Activated T-helper 2 cell treated with anti-CD3 and anti-CD28 coated beads, Interferon-gamma antibody, Interleukin-2, Interleukin-4, amounts not matched to agents 10 μg/mL and 5 μg/mL and 100 μg/mL, durations not matched to agents 14 hours and 24 hours and 36 hours (primary cell): ENCODE data around the gene PRKCA. TPM values are rescaled to one million over a fixed set of nuclear protein-coding genes. Genes with fewer than 3 reads are reported as not detected.
"Not testable (repeated sequence)": the region's sequence is repeated elsewhere in the genome, so short reads cannot be mapped to it uniquely, and the experiment has no call there.

Experiments used
- DNase-seq: peaks from one replicate; pipeline ENCODE4 v3.0.0; 2021; ENCODE audit warnings: low spot score
- H3K27ac Mint-ChIP-seq: one replicate; pipeline ENCODE4 v1.8.0; 2021; ENCODE audit warnings: mixed read lengths
- H3K27me3 Mint-ChIP-seq: one replicate; pipeline ENCODE4 v1.8.0; 2021; ENCODE audit warnings: low read depth, mixed read lengths
- H3K36me3 Mint-ChIP-seq: one replicate; pipeline ENCODE4 v1.8.0; 2021; ENCODE audit warnings: low read depth, mixed read lengths
- H3K4me1 Mint-ChIP-seq: one replicate; pipeline ENCODE4 v1.8.0; 2021; ENCODE audit warnings: low read depth, mixed read lengths
- H3K4me3 Mint-ChIP-seq: one replicate; pipeline ENCODE4 v1.8.0; 2021; ENCODE audit warnings: low read depth, mild to moderate bottlenecking, moderate library complexity, mixed read lengths
- H3K9me3 Mint-ChIP-seq: one replicate; pipeline ENCODE4 v1.8.0; 2021; ENCODE audit warnings: mixed read lengths
- intact Hi-C: fragments of 100-400 bp; cut with micrococcal nuclease; formaldehyde crosslinking; loops from one replicate; pipeline ENCODE4 v1.15.1; 2023
- total RNA-seq: library from RNA; stranded (reverse); gene quantifications from 2 replicates; pipeline ENCODE4 v1.2.3, GENCODE V29; 2022

Gene PRKCA
- total RNA-seq, 1 donor from 2014 or later, result 268 TPM

DNA sequence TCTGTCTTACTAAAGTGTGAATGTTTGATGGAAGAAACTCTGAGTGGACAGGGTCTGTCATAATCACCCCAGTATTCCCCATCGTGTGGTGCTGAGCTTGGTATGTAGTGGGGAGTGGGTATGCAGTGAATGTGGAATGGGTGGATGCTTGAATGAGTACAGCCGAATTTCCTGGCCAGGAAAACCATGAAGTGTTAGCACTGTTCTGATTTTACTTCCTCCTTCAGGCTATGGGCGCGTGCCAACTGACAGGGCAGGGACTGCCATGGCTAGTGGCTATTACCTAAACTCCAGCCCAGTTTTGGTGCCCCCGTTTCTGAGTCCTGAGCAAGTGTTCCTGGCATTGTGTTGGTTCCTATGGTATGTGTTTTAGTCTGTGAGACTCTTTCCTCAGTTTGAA is 48.6 kb downstream of the PRKCA start:
- DNase-seq, result no peak
- Mint-ChIP-seq H3K27me3 (no peaks in the 10 kb centered on the region), H3K27ac (peak overlapping the region; percentile 75), H3K36me3 (peaks cover 55% of the 10 kb centered on the region), H3K9me3 (no peaks in the 10 kb centered on the region), H3K4me1 (peaks cover 79% of the 10 kb centered on the region), H3K4me3 (no peak overlapping the region)
- intact Hi-C loops, result no loop called here

DNA sequence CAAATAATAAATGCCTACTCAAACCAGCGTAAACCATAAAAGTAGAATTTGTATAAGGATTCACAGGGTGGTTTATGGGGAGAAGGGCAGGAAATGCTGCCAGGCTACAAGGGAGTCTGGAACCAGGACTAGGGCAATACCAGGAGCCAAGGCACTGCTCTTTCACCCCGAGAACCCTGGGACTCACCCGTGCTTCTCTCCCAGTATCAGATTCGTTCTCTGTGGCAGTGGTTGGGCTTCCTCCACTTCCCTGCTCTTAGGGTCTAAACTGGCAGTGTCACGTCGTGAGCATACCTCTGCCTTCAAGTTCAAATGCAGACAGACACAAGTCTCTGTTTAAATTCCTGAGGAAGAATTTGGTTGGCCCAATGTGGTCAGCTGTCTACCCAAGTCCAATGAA is 49.3 kb downstream of the PRKCA start:
- H3K27me3 Mint-ChIP-seq, result no peaks in the 10 kb centered on the region
- no peaks in the 10 kb centered on the region for H3K9me3 Mint-ChIP-seq
- peak overlapping the region; percentile 87 for H3K27ac Mint-ChIP-seq
- no peak for DNase-seq
- intact Hi-C loops, result no loop called here
- H3K36me3 Mint-ChIP-seq, result peaks cover 55% of the 10 kb centered on the region
- H3K4me1 Mint-ChIP-seq, result peaks cover 80% of the 10 kb centered on the region
- peak overlapping the region; percentile 5 for H3K4me3 Mint-ChIP-seq

DNA sequence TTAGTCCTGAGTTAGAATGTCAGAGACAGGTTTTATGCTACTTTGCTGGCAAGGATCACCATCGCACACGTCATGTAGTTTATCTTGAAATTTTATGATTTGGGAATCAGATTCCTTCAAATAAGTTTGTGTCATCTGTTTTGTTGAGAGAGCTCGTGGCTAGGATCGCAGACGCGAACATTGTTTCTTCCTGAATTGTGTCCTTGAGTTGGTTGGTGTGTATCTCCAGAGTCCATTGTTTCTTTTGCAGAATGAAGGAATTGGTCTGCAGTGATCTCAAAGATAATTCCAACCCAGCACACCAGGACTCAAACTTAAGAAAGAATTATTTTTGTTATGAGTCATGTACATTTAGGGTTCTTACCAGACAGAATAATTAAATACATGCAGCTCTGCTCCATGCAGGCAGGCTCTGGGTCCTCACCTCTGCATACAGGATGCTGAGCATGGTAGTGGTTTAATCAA is 51.6 kb downstream of the PRKCA start:
- no peak overlapping the region for H3K4me3 Mint-ChIP-seq
- H3K27me3 Mint-ChIP-seq, result no peaks in the 10 kb centered on the region
- H3K4me1 Mint-ChIP-seq, result peaks cover 79% of the 10 kb centered on the region
- no peak for DNase-seq
- intact Hi-C loops, result no loop called here
- no peaks in the 10 kb centered on the region for H3K9me3 Mint-ChIP-seq
- peaks cover 66% of the 10 kb centered on the region for H3K36me3 Mint-ChIP-seq
- H3K27ac Mint-ChIP-seq, result peak overlapping the region; percentile 40

DNA sequence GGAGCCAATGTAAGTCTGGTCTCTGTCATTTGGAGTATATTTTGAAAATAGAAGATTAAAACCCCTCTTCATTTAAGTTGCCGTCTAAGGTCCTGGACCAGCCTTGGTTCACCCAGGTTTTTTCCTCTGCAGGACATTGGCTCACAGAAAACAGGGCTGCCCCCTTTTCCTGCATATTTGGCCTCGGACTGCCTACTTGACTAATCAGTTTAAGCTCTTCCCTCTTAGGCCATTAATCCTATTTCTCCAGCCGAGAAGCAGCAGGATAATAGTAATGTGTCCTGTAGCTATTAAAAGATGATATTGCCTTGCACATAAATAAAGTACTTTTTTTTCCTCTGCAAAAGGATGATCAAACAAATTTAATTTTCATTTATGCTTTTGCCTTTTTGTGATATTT is 52.1 kb downstream of the PRKCA start:
- Mint-ChIP-seq H3K36me3 (peaks cover 65% of the 10 kb centered on the region), H3K27me3 (no peaks in the 10 kb centered on the region), H3K9me3 (no peaks in the 10 kb centered on the region), H3K4me3 (no peak overlapping the region), H3K27ac (no peak overlapping the region), H3K4me1 (peaks cover 75% of the 10 kb centered on the region)
- DNase-seq, result no peak
- intact Hi-C loops, result no loop called here

DNA sequence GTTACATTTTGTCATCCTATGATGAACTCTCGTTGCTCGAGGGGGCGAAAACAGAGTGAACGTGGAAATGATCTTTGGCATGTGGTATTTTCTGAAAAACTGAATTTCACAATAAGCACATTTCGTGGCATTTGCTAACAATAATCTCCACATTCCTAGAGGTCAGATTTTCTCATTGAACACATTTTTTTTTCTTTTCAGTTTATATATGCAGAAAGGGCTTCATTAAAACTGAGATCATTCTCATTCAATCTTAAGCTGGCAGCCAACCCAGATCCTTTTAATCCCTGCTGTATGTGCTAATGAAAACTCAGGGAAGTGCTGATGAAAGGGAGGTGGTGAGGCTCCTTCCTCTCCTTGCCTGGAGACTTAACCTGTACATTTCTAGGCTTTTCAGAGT is 52.6 kb downstream of the PRKCA start:
- Mint-ChIP-seq H3K9me3 (no peaks in the 10 kb centered on the region), H3K36me3 (peaks cover 63% of the 10 kb centered on the region), H3K4me3 (no peak overlapping the region), H3K4me1 (peaks cover 70% of the 10 kb centered on the region), H3K27me3 (no peaks in the 10 kb centered on the region), H3K27ac (peak overlapping the region; percentile 38)
- DNase-seq, result no peak
- intact Hi-C loops, result no loop called here

DNA sequence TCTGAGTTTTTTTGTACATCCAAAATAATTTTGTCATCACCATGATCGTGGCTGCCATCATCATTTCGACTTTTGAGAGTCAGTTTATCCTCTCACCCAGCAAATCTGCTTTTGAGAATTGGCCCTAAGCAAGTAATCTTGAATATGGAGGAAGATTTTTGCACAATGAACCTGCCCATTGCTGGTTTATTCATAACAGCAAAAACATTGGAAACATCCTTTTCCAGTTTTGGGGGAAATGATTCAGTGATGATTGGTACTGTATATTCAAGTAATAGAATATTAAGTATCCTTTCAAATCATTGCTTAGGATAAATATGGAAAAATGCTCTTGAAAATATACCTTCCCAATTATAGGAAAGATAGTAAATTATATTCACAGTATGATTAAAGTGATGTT is 53.1 kb downstream of the PRKCA start:
- Mint-ChIP-seq H3K27me3 (no peaks in the 10 kb centered on the region), H3K4me3 (no peak overlapping the region), H3K36me3 (peaks cover 65% of the 10 kb centered on the region), H3K4me1 (peaks cover 72% of the 10 kb centered on the region), H3K27ac (peak overlapping the region; percentile 38), H3K9me3 (no peaks in the 10 kb centered on the region)
- intact Hi-C loops, result no loop called here
- DNase-seq, result no peak

DNA sequence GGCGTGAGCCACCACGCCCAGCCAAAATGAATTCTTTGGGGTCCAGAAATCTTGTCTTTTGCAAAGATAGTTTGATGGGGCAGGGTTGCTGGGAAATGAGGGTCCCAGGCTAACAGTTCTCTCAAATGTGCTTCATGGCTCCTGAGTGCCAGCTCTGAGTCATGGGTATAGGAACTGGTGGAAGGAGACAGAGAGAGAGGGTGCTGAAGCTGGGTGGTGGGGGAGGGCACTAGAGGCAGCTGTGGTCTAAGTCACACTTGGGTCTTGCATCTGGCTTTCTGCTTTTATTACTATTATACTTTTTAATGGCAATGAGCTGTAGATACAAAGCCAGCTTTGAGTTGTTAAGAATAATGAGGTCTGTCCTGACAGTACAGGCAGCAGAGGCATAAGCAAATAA is 54.6 kb downstream of the PRKCA start:
- H3K9me3 Mint-ChIP-seq, result no peaks in the 10 kb centered on the region
- H3K36me3 Mint-ChIP-seq, result peaks cover 67% of the 10 kb centered on the region
- H3K4me3 Mint-ChIP-seq, result no peak overlapping the region
- intact Hi-C loops, result no loop called here
- DNase-seq, result no peak
- H3K27ac Mint-ChIP-seq, result no peak overlapping the region
- H3K27me3 Mint-ChIP-seq, result no peaks in the 10 kb centered on the region
- H3K4me1 Mint-ChIP-seq, result peaks cover 71% of the 10 kb centered on the region

DNA sequence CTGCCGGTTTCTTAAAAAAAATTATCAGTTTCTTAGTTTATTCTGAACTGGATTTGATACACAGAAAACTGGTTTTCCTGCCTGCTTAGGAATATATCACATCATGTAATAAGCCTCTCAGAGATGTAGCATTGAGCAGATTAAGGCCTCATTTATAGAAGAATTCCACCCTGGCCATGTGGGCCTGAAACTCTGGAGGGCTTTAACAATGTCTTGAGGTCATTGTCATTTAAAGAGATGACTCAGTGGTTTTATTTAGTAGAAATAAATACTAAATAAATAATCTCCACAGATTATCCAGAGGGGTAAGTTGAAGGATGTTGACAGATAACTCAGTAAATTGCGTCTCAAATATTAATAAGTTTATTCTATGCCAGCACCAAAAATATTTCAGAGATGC is 56.9 kb downstream of the PRKCA start:
- no peak overlapping the region for H3K27ac Mint-ChIP-seq
- intact Hi-C loops, result no loop called here
- no peaks in the 10 kb centered on the region for H3K9me3 Mint-ChIP-seq
- no peak overlapping the region for H3K4me3 Mint-ChIP-seq
- H3K27me3 Mint-ChIP-seq, result no peaks in the 10 kb centered on the region
- peaks cover 69% of the 10 kb centered on the region for H3K4me1 Mint-ChIP-seq
- no peak for DNase-seq
- peaks cover 58% of the 10 kb centered on the region for H3K36me3 Mint-ChIP-seq

DNA sequence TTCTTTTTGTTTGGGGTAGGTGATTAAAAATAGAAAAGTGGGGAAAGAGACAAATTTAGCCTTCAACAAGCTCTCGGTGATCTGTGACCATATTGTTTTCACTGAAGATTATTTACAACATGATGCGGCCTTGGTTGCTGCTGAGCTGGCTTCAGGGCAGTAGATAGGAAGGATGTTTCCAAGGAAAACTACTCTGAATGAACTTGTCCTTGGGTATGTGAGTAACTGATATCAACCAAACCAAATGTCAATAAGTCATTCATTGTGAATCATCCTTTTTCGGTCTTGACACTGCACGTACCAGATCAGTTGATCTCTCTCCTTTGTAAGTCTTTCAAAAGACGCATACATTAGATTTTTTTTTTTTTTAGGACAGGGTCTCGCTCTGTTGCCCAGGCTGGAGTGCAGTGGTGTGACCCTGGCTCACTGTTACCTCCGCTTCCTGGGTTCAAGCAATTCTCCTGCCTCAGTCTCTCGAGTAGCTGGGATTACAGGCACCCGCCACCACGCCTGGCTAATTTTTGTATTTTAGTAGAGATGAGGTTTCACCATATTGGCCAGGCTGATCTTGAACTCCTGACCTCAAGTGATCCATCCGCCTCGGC is 58.6 kb downstream of the PRKCA start:
- Mint-ChIP-seq H3K27ac (peak overlapping the region; percentile 90), H3K4me3 (peak overlapping the region; percentile 53), H3K4me1 (peaks cover 75% of the 10 kb centered on the region), H3K36me3 (peaks cover 50% of the 10 kb centered on the region)
- H3K9me3 Mint-ChIP-seq, H3K27me3 Mint-ChIP-seq, DNase-seq, intact Hi-C loops: not testable (repeated sequence)

DNA sequence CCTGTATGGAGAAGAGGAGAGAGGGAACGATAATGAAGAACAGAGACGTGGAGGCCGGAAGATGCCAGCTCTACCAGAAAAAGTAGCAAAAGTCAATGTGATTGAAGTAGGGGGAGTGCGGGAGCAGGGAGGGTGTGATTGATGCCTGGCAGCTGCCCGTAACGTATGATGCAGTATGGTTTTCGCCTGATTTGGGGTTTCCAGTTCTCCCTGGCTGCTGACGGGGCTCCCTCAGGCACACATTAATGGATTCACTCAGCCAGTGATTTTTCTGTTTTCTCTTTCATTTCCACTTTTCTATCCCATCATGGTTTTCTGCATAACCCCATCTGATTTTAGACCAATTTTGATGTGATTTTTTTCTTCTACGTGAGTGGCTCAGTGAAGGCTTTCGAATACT is 62.1 kb downstream of the PRKCA start:
- H3K36me3 Mint-ChIP-seq, result peaks cover 59% of the 10 kb centered on the region
- H3K27me3 Mint-ChIP-seq, result no peaks in the 10 kb centered on the region
- H3K4me3 Mint-ChIP-seq, result peak overlapping the region; percentile 72
- no peak for DNase-seq
- intact Hi-C loops, result loop anchor here (1.0 to 2.0 kb wide), 5 partner anchors 16 to 102 kb away; no protein-coding TSS in a partner anchor
- H3K9me3 Mint-ChIP-seq, result no peaks in the 10 kb centered on the region
- peaks cover 79% of the 10 kb centered on the region for H3K4me1 Mint-ChIP-seq
- peak overlapping the region; percentile 94 for H3K27ac Mint-ChIP-seq

DNA sequence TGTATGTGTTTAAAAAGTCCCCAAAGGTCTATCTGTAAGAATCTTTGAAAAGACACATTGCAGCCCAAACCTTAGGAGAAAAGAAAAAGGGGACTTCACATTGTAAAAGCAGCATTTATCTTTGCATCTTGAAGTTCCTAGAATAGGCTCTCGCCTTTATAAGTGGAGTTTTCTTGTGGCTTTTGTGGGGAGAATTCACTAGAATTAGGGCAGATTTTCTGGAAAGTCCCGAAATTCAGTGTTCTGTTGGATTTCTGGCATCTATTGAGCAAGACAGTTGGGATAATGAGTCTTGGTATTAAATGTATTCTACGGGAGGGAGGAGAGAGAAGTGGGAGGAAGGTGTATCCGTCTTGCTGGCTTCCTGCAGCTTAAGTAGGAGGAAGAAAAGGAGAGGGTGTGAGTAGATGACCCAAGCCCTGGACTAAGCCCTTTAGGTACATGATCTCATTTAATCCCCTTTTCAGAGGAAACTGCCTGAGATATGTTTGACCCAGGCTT is 62.6 kb downstream of the PRKCA start:
- H3K36me3 Mint-ChIP-seq, result peaks cover 60% of the 10 kb centered on the region
- H3K27me3 Mint-ChIP-seq, result no peaks in the 10 kb centered on the region
- peak overlapping the region; percentile 94 for H3K27ac Mint-ChIP-seq
- peaks cover 84% of the 10 kb centered on the region for H3K4me1 Mint-ChIP-seq
- no peak for DNase-seq
- intact Hi-C loops, result loop anchor here (1.0 to 2.0 kb wide), 6 partner anchors 16 to 102 kb away; no protein-coding TSS in a partner anchor
- H3K4me3 Mint-ChIP-seq, result peak overlapping the region; percentile 72
- H3K9me3 Mint-ChIP-seq, result no peaks in the 10 kb centered on the region

DNA sequence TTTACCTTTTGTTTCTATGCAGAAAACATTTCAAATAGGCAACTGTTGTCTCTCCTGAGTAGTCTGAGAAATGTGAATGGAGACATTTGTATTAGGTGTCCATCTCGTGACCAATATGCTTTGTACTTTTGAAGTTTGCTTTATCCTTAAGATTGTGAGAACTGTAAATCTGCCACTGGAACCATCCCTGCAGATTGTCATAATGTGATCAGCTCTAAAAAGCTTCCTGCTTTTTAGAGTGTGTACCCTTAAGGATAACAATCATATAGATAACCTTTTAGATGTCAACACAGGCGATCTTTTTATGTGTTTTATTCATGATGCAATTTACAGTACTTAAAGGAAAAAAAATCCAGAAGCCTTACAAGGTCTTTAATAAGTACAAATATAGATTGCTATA is 63.5 kb downstream of the PRKCA start:
- peak overlapping the region; percentile 94 for H3K27ac Mint-ChIP-seq
- peaks cover 80% of the 10 kb centered on the region for H3K4me1 Mint-ChIP-seq
- no peaks in the 10 kb centered on the region for H3K27me3 Mint-ChIP-seq
- DNase-seq, result no peak
- peak overlapping the region; percentile 38 for H3K4me3 Mint-ChIP-seq
- H3K9me3 Mint-ChIP-seq, result no peaks in the 10 kb centered on the region
- peaks cover 59% of the 10 kb centered on the region for H3K36me3 Mint-ChIP-seq
- intact Hi-C loops, result loop anchor here (1.0 to 2.0 kb wide), 4 partner anchors 17 to 101 kb away; no protein-coding TSS in a partner anchor

DNA sequence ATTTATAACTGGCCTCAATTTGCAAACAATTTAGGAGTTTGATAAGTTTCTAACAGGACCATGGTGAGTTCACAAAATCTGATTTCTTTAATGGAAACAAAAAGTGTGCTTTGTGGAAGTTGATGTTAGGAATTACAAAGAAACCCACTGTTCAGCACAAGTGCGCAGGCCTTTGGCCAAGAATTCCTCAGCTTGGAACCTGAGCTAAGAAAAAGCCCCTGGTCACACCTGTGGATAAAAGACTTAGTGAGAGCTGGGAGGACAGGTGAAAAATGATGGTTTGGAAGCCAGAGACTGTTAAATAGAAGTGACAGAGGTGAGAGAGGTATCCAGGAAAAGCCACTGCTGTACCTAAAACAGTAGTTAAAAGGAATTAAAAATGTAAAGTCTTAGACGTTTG is 64.7 kb downstream of the PRKCA start:
- DNase-seq, result no peak
- Mint-ChIP-seq H3K9me3 (no peaks in the 10 kb centered on the region), H3K27me3 (no peaks in the 10 kb centered on the region), H3K27ac (peak overlapping the region; percentile 80), H3K4me1 (peaks cover 81% of the 10 kb centered on the region), H3K4me3 (no peak overlapping the region), H3K36me3 (peaks cover 62% of the 10 kb centered on the region)
- intact Hi-C loops, result no loop called here
